HG03565 (cell line): ENCODE measurements around the gene TTLL11.
A peak's percentile ranks its signal among the peaks of the same experiment; 100 is the strongest.

Source experiments
- ATAC-seq: cut with Tn5 transposase; IDR thresholded peaks from one replicate; pipeline ENCODE4 v1.9.1; 2021; ENCODE audit warnings: mild to moderate bottlenecking, moderate library complexity; ENCODE audit not compliant: unreplicated experiment

TTLL11 gene, protein sequence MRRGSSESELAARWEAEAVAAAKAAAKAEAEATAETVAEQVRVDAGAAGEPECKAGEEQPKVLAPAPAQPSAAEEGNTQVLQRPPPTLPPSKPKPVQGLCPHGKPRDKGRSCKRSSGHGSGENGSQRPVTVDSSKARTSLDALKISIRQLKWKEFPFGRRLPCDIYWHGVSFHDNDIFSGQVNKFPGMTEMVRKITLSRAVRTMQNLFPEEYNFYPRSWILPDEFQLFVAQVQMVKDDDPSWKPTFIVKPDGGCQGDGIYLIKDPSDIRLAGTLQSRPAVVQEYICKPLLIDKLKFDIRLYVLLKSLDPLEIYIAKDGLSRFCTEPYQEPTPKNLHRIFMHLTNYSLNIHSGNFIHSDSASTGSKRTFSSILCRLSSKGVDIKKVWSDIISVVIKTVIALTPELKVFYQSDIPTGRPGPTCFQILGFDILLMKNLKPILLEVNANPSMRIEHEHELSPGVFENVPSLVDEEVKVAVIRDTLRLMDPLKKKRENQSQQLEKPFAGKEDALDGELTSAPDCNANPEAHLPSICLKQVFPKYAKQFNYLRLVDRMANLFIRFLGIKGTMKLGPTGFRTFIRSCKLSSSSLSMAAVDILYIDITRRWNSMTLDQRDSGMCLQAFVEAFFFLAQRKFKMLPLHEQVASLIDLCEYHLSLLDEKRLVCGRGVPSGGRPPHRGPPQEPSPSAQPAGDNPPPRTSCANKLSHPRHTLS

DNA sequence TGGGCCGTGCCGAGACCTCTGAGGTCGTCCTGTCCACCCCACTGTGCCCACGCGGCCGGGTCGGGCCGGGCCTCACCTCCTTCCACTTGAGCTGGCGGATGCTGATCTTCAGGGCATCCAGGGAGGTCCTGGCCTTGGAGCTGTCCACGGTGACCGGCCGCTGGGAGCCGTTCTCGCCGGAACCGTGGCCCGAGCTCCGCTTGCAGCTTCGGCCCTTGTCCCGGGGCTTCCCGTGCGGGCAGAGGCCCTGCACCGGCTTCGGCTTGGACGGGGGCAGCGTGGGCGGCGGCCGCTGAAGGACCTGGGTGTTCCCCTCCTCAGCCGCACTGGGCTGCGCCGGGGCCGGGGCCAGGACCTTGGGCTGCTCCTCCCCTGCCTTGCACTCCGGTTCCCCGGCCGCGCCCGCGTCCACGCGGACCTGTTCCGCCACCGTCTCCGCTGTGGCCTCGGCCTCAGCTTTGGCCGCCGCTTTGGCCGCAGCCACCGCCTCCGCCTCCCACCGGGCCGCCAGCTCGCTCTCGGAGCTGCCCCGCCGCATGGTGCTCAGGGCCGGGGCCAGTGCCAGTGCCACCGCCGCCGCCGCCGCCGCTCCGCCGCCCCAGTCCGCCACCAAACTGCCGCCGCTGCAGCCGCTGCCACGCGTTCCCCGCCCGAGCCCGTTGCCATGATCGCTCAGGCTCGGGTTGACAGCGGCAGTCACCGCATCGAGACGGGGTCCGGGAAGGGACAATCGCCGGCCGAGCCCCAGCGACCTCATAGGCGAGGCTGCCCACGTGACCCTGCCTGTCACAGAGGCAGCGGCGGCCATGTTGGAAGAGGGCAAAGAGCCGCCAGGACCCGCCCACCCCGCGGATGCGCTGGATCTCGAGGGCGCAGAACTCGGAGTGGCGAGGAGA, at the start of gene TTLL11:
TTLL11 (minus strand) TSS at position 698 of the 896 bp plus-strand sequence; CDS start at position 538, 160 bp downstream.
- ATAC-seq = peak; percentile 90

GRCh38 chr9:122141671-122142070, 48.6 kb upstream of the TTLL11 start:
- no peak for ATAC-seq

- ATAC-seq = no peak
Measured at GRCh38 chr9:122140368-122141193, 47.5 kb upstream of the TTLL11 start.

- no peak for ATAC-seq
Measured at GRCh38 chr9:122138560-122139268, 45.6 kb upstream of the TTLL11 start.

- ATAC-seq = no peak
Measured at GRCh38 chr9:122135529-122135859, 42.4 kb upstream of the TTLL11 start.

GRCh38 chr9:122134822-122135528, 41.9 kb upstream of the TTLL11 start:
- ATAC-seq = no peak

- no peak for ATAC-seq
Measured at GRCh38 chr9:122133984-122134535, 41.0 kb upstream of the TTLL11 start.

DNA sequence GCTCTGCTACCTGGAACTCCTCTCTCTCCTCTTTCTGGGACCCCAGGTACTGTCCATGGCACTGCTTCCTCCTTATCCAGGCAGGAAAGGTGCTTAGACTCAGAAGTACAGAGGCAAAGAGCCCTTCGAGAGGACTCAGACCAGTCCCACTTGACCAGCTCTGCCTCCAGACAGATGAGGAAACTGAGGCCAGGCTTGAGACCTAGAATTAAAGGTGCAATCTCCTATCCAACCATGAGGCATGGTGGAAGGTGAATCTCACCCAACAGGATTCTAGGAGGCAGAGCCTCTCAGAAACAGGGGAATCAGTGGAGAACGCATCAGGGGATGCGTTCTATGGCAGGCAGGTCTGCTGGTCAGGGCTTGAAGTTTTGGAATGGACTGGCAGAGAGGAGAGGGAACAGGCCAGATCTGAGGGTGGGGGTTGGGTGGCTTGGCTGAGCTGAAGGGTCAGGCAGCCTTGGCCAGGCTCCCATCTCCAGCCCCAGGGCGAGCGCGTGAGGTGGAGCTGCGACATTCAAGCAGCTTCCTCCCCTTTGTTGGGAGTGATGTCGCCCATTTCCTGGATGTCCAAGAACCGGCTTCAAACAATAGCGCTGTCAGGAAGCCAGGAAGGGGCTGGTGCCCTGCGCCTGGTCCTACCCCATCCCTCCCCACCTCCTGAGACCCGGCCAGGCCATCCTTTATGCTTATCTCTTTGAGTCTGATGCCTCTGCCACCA, 40.3 kb upstream of the TTLL11 start:
- ATAC-seq = no peak

DNA sequence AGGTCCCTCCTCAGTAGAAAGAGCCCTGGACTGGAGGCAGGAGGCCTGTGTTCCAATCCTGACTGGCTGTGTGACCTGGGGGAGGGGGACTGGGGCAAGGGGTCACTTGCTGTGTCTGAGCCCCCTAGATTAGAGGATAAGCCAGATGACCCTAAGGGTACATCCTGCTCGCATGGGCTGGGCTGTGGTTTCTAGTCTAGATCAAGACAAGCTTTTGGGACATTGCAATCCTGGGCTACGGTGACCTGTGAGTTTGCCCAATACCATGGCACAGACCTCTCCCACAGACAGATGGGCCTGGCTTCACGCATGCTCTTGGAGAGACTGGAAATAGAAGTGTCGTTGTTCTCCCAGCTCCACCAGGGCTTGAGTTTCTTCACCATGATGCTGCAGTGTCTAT, 39.4 kb upstream of the TTLL11 start:
- ATAC-seq = no peak

- no peak for ATAC-seq
Measured at GRCh38 chr9:122131401-122132001, 38.4 kb upstream of the TTLL11 start.

- no peak for ATAC-seq
Measured at GRCh38 chr9:122130837-122131236, 37.7 kb upstream of the TTLL11 start.

- no peak for ATAC-seq
Measured at GRCh38 chr9:122129969-122130368, 36.9 kb upstream of the TTLL11 start.

GRCh38 chr9:122128969-122129343, 35.8 kb upstream of the TTLL11 start:
- no peak for ATAC-seq

DNA sequence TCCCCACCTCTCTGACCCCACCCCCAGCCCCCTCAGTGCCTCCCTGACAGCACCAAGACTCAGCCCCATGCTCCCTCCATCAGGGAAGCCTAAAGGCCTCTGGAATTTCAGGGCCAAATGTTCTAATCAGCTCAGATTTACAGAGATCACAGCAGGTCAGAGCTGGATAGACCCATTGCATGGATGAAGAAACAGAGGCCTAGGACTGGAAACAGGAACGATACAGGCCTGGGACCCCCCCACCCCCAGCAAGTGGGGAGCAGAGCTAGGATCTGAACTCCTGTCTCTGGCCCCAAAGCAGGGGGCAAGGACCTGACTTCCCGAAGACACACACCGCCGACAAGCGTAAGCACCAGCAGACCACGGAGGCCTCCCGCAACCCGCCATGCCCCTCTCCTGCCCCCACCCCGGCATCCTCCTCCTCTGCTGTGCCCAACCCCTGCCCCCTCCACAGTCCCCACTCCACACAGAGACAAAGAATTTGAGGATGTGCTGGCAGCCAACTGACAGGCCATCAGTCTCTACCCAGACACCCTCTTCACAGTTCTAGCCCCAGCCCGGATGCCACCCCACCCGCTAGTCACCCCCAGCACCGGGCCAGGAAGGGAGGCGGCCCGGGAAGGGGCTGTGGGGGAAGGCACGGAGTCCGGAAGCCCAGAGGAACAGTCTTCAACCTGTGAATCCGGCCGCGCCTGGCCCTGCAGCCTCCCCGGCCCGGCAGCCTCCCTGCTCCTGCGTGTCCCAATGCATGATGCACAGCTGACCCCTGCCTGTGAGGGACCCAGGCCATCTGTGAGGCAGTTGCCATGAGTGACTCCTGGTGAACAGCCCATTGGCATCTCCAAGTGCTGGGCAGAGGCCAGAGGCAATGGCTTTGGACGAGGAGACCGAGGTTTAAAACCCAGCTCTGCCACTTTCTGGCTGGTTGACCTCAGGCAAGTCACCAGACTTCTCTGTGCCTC, 35.2 kb upstream of the TTLL11 start:
- ATAC-seq = no peak

GRCh38 chr9:122127396-122127798, 34.3 kb upstream of the TTLL11 start:
- no peak for ATAC-seq

DNA sequence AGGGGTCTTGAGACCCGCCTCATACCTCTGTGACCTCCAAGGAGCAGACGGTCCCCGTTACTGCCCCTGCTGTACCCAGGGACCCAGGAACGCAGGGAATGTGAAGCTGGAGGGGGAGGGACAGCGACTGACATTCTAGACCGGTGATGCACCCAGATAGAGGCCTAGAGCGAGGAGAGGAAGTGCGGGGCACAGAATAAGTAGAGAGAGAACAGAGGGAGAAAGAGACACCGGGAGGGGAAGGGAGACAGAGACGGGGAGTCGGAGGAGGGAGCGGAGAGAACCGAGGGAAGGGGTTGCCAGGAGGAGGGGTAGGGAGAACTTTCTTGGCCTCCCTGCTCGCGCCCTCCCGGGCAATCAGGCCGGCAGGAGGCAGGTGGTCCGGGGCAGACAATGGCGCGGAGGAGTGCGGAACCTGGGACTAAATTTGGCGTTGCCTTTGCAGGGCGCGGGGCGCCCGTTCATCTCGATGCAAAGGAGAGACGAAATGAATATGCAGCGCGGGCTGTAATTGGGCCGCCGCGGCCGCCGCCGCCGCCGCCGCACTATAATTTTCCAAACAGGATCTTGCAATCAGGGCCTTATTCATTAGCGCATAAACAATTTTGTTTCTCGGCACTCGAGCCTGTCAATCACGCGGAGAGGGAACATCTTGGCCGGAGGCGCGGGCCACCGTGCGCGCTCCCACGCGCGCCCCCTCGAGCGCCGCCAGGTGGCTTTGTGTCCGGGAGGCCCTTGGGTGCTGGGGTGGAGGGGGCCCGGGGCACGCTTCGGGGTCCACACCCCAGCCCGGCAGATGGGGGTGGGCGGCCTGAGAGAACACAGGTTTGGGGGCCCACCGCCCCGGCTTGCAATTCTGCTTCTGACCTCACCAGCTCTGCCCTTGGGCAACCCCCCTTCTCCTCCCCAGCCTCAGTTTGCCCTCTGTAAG, 33.5 kb upstream of the TTLL11 start:
- no peak for ATAC-seq
